ENCODE results near the gene MED15. TPM values are rescaled to one million over a fixed set of nuclear protein-coding genes. Genes with fewer than 3 reads are reported as not detected.

The MED15 gene
- polyA plus RNA-seq, 1 experiment: 17.3 TPM

GRCh38 chr22:20584029-20584871, 76.8 kb downstream of the MED15 start:
- TF ChIP-seq CTCF (IDR thresholded peaks at IDR 0.05; ENCODE audit: low read depth, low read length): no peak
- H3K4me3 ChIP-seq (ENCODE audit: low read depth, low read length): no peak overlapping the region
- ChIA-PET POLR2A (no interaction called here), CTCF (no interaction called here)
- H3K27ac ChIP-seq (ENCODE audit: low read depth, low read length): no peak overlapping the region
- H3K9me3 ChIP-seq (ENCODE audit: control insufficient read depth, insufficient read depth, low read length): no peaks in the 10 kb centered on the region; the same call in 1 of the 2 replicates
- H3K27me3 ChIP-seq (ENCODE audit: control insufficient read depth, insufficient read depth, low read length): no peaks in the 10 kb centered on the region
- no peak for DNase-seq (ENCODE audit: low read depth, low spot score)

DNA sequence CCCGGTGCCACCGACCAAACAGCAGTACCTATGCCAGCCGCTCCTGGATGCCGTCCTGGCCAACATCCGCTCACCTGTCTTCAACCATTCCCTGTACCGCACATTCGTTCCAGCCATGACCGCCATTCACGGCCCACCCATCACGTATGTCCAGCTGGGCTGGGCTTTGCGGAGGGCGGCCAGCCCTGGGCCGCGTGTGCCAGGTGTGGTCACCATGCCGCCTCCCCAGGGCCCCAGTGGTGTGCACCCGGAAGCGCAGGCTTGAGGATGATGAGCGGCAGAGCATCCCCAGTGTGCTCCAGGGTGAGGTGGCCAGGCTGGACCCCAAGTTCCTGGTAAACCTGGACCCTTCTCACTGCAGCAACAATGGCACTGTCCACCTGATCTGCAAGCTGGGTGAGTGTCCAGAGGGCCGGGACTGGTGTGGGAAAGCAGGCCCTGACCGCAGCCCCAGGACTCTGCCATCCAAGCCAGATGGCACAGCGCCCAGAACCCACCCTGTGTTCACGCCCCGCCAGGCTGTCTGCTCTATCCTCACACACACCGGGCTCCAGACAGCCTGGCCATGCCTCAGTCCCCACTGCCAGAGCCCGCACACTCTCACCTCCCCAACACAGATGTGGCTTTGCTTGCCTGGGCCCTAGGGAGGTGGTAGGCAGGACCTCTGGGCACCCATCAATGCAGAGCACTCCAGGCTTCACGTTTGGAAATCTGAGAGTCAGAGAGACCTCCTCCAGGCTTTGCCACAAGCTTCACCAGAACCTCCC, 77.6 kb downstream of the MED15 start:
- no peak for TF ChIP-seq CTCF (IDR thresholded peaks at IDR 0.05; ENCODE audit: low read depth, low read length)
- no peak for DNase-seq (ENCODE audit: low read depth, low spot score)
- H3K9me3 ChIP-seq (ENCODE audit: control insufficient read depth, insufficient read depth, low read length): no peaks in the 10 kb centered on the region; the same call in 1 of the 2 replicates
- H3K27me3 ChIP-seq (ENCODE audit: control insufficient read depth, insufficient read depth, low read length): no peaks in the 10 kb centered on the region
- H3K4me3 ChIP-seq (ENCODE audit: low read depth, low read length): no peak overlapping the region
- no peak overlapping the region for H3K27ac ChIP-seq (ENCODE audit: low read depth, low read length)
- CTCF ChIA-PET: interaction anchor here (0.5 kb wide), 1 partner anchor 109 kb away, joined by 5 read pairs; no protein-coding TSS in a partner anchor
- POLR2A ChIA-PET: no interaction called here

- H3K4me3 ChIP-seq (ENCODE audit: low read depth, low read length): no peak overlapping the region
- H3K9me3 ChIP-seq (ENCODE audit: control insufficient read depth, insufficient read depth, low read length): no peaks in the 10 kb centered on the region; the same call in 1 of the 2 replicates
- ChIA-PET POLR2A (no interaction called here), CTCF (no interaction called here)
- no peak overlapping the region for H3K27ac ChIP-seq (ENCODE audit: low read depth, low read length)
- no peaks in the 10 kb centered on the region for H3K27me3 ChIP-seq (ENCODE audit: control insufficient read depth, insufficient read depth, low read length)
- DNase-seq (ENCODE audit: low read depth, low spot score): no peak
- no peak for TF ChIP-seq CTCF (IDR thresholded peaks at IDR 0.05; ENCODE audit: low read depth, low read length)
These were observed 78.4 kb downstream of the MED15 start for GRCh38 chr22:20585639-20586402.

- Histone ChIP-seq H3K27ac (ENCODE audit: low read depth, low read length) (no peak overlapping the region), H3K27me3 (ENCODE audit: control insufficient read depth, insufficient read depth, low read length) (no peaks in the 10 kb centered on the region), H3K9me3 (ENCODE audit: control insufficient read depth, insufficient read depth, low read length) (no peaks in the 10 kb centered on the region; the same call in 1 of the 2 replicates), H3K4me3 (ENCODE audit: low read depth, low read length) (no peak overlapping the region)
- POLR2A ChIA-PET: no interaction called here
- TF ChIP-seq CTCF (IDR thresholded peaks at IDR 0.05; ENCODE audit: low read depth, low read length): no peak
- CTCF ChIA-PET: no interaction called here
- no peak for DNase-seq (ENCODE audit: low read depth, low spot score)
These were observed 79.0 kb downstream of the MED15 start for GRCh38 chr22:20586403-20586745.
